OCI-LY3 (cell line): ENCODE results near the gene DNAJC8.

Experiments used
- H2AFZ ChIP-seq: fragments of 200-600, 300-600 bp; shearing (Covaris generic); 2 replicates; pipeline ENCODE4 v1.6.0; 2014; ENCODE audit warnings: antibody characterized with exemption, low read depth, low read length
- H3K27ac ChIP-seq: fragments of 200-600, 300-600 bp; sonication (generic); 2 replicates; pipeline ENCODE4 v1.5.1; 2014; ENCODE audit warnings: mild to moderate bottlenecking, low read length, moderate library complexity, mixed read lengths
- H3K27me3 ChIP-seq: fragments of 200-600, 300-600 bp; sonication (generic); 2 replicates; pipeline ENCODE4 v1.6.1; 2014; ENCODE audit warnings: low read depth, low read length, mixed read lengths
- H3K36me3 ChIP-seq: fragments of 200-600, 300-600 bp; sonication (generic); replicated peaks from 2 replicates; pipeline ENCODE3; 2014; ENCODE audit warnings: low read depth, low read length, mixed read lengths
- H3K4me1 ChIP-seq: fragments of 300-600, 200-600 bp; sonication (generic); 2 replicates; pipeline ENCODE4 v1.6.1; 2014; ENCODE audit warnings: low read length, mixed read lengths
- H3K4me2 ChIP-seq: fragments of 200-600, 300-600 bp; sonication (generic); 2 replicates; pipeline ENCODE4 v1.6.1; 2014; ENCODE audit warnings: low read length, mixed read lengths
- H3K4me3 ChIP-seq: fragments of 300-600, 200-600 bp; sonication (generic); 2 replicates; pipeline ENCODE4 v1.5.1; 2014; ENCODE audit warnings: antibody characterized with exemption, mild to moderate bottlenecking, low read length, moderate library complexity
- H3K79me2 ChIP-seq: fragments of 300-600, 200-600 bp; shearing (Covaris generic); 2 replicates; pipeline ENCODE4 v1.6.1; 2014; ENCODE audit warnings: mild to moderate bottlenecking, low read length, mixed read lengths
- H3K9ac ChIP-seq: fragments of 300-600, 200-600 bp; shearing (Covaris generic); 2 replicates; pipeline ENCODE4 v1.6.0; 2014; ENCODE audit warnings: mild to moderate bottlenecking, low read length, moderate library complexity
- H3K9me3 ChIP-seq: fragments of 200-600, 300-600 bp; shearing (Covaris generic); 2 replicates; pipeline ENCODE4 v1.6.1; 2014; ENCODE audit warnings: low read length, mixed read lengths; ENCODE audit not compliant: insufficient read depth
- H4K20me1 ChIP-seq: fragments of 200-600, 300-600 bp; sonication (generic); 2 replicates; pipeline ENCODE4 v1.6.1; 2016; ENCODE audit warnings: low read length, mixed read lengths; ENCODE audit not compliant: insufficient read depth
- EZH2phosphoT487 ChIP-seq: fragments of 200-600 bp; shearing (Covaris generic); IDR thresholded peaks from 2 replicates; pipeline ENCODE4 v1.6.1; 2018; ENCODE audit warnings: antibody characterized with exemption, mixed run types, low read depth
- TF ChIP-seq, protein P1 (sequence below): fragments of 200-600, 300-600 bp; sonication (generic); IDR thresholded peaks from 2 replicates; pipeline ENCODE4 v1.5.1; 2014; ENCODE audit warnings: antibody characterized with exemption, low read length, low read depth

DNAJC8 gene

DNA sequence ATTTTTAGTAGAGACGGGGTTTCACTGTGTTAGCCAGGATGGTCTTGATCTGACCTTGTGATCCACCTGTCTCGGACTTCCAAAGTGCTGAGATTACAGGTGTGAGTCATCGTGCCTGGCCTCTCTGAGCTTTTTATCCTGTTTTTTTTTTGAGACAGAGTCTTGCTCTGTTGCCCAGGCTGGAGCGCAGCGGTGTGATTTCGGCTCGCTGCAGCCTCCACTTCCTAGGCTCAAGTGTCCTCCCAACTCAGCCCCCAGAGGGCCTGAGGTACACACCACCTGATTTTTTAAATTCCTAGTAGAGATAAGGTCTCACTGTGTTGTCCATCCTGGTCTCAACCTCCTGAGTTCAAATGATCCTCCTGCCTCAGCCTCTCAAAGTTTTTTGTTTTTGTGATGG is 46.9 kb upstream of the DNAJC8 start:
- H2AFZ ChIP-seq: no peak overlapping the region
- no peaks in the 10 kb centered on the region for H3K36me3 ChIP-seq
- no peaks in the 10 kb centered on the region for H3K79me2 ChIP-seq
- H3K27me3 ChIP-seq: no peaks in the 10 kb centered on the region
- TF ChIP-seq, protein P1, sequence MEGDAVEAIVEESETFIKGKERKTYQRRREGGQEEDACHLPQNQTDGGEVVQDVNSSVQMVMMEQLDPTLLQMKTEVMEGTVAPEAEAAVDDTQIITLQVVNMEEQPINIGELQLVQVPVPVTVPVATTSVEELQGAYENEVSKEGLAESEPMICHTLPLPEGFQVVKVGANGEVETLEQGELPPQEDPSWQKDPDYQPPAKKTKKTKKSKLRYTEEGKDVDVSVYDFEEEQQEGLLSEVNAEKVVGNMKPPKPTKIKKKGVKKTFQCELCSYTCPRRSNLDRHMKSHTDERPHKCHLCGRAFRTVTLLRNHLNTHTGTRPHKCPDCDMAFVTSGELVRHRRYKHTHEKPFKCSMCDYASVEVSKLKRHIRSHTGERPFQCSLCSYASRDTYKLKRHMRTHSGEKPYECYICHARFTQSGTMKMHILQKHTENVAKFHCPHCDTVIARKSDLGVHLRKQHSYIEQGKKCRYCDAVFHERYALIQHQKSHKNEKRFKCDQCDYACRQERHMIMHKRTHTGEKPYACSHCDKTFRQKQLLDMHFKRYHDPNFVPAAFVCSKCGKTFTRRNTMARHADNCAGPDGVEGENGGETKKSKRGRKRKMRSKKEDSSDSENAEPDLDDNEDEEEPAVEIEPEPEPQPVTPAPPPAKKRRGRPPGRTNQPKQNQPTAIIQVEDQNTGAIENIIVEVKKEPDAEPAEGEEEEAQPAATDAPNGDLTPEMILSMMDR: no peak
- no peak for TF ChIP-seq EZH2phosphoT487
- no peak overlapping the region for H3K4me2 ChIP-seq
- no peak overlapping the region for H3K9ac ChIP-seq
- no peak overlapping the region for H3K4me3 ChIP-seq
- H3K9me3 ChIP-seq: no peaks in the 10 kb centered on the region
- H3K27ac ChIP-seq: no peak overlapping the region
- H4K20me1 ChIP-seq: no peaks in the 10 kb centered on the region
- peaks cover 7% of the 10 kb centered on the region; the same call in 1 of the 2 replicates for H3K4me1 ChIP-seq

DNA sequence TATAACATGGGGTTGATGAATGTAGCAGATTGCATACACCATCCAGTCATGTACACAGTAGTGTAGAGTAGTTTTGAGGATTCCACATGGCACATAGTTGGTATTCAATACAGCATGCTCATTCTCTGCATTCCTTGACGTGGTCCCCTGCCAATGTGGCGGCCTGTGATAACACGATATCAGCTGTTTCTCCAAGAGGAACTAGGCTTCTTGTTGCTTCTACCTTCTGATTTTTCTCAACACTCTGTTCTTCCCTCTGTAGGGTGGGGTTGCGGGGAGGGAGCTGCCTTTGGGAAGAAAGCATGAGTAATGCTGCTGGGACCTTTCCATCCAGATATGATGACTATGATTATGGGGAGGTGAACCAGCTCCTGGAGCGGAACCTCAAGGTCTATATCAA is 45.9 kb upstream of the DNAJC8 start:
- H3K79me2 ChIP-seq: no peaks in the 10 kb centered on the region
- H3K27ac ChIP-seq: no peak overlapping the region
- peaks cover 7% of the 10 kb centered on the region; the same call in 1 of the 2 replicates for H3K4me1 ChIP-seq
- no peak for TF ChIP-seq EZH2phosphoT487
- TF ChIP-seq, protein P1: no peak
- H3K4me2 ChIP-seq: no peak overlapping the region
- H4K20me1 ChIP-seq: no peaks in the 10 kb centered on the region
- no peak overlapping the region for H2AFZ ChIP-seq
- no peak overlapping the region for H3K9ac ChIP-seq
- no peak overlapping the region for H3K4me3 ChIP-seq
- no peaks in the 10 kb centered on the region for H3K9me3 ChIP-seq
- no peaks in the 10 kb centered on the region for H3K36me3 ChIP-seq
- no peaks in the 10 kb centered on the region for H3K27me3 ChIP-seq

DNA sequence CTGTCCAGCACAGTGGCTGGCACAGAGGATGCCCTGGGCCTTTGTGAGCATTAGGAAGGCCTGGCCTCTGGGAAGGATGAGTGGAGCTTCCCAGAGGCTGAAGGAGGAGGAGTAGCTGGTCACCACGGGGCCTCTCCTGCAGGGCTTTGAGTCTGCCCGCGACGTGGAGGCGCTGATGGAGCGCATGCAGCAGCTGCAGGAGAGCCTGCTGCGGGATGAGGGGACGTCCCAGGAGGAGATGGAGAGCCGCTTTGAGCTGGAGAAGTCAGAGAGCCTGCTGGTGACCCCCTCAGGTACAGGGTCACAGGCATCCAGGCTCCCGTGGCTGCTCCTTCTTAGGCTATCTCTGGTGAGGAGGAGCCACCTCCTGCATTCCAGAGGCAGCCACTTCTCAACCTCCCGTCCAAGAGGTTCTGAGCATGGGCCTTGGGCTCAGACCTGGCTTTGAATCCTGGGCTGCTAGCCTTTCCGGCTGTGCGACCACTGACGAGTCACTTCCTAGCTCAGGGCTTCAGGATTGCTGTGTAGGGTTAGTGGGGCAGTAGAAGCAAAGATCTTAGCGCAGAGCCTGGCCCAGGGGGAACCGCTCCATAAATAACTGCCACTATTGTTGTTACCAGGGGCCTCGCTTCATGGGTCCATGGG is 40.5 kb upstream of the DNAJC8 start:
- no peak overlapping the region for H3K4me3 ChIP-seq
- no peaks in the 10 kb centered on the region for H3K27me3 ChIP-seq
- no peak overlapping the region for H3K4me2 ChIP-seq
- no peak overlapping the region for H3K27ac ChIP-seq
- no peaks in the 10 kb centered on the region for H4K20me1 ChIP-seq
- no peak overlapping the region for H2AFZ ChIP-seq
- H3K4me1 ChIP-seq: no peaks in the 10 kb centered on the region
- H3K9ac ChIP-seq: no peak overlapping the region
- TF ChIP-seq, protein P1: no peak
- no peak for TF ChIP-seq EZH2phosphoT487
- H3K79me2 ChIP-seq: no peaks in the 10 kb centered on the region
- no peaks in the 10 kb centered on the region for H3K9me3 ChIP-seq
- no peaks in the 10 kb centered on the region for H3K36me3 ChIP-seq

DNA sequence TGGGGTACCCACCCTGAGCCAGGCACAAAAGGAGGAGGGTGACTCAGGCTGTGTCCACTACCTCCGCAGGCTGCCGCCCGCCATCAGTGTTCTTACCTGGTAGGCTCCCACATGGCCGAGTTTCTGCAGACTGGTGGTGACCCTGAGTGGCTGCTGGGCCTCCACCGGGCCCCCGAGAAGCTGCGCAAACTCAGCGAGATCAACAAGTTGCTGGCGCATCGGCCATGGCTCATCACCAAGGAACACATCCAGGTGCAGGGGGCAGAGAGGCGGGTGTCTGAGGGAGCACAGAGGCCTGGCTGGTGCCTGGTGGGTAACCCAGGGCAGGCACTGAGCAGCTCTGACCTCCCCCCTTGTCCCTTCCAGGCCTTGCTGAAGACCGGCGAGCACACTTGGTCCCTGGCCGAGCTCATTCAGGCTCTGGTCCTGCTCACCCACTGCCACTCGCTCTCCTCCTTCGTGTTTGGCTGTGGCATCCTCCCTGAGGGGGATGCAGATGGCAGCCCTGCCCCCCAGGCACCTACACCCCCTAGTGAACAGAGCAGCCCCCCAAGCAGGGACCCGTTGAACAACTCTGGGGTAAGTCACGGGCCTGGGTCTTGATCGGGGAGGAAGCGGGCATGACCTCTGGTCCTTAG is 39.5 kb upstream of the DNAJC8 start:
- 0 out of 2 replicates have a peak, but pooled peaks cover 5% of the 10 kb centered on the region for H4K20me1 ChIP-seq
- no peaks in the 10 kb centered on the region for H3K36me3 ChIP-seq
- no peak overlapping the region for H3K27ac ChIP-seq
- TF ChIP-seq EZH2phosphoT487: no peak
- TF ChIP-seq, protein P1: no peak
- H3K9me3 ChIP-seq: no peaks in the 10 kb centered on the region
- no peak overlapping the region for H3K9ac ChIP-seq
- H3K4me2 ChIP-seq: no peak overlapping the region
- H3K79me2 ChIP-seq: peaks cover under 1% of the 10 kb centered on the region; the same call in 1 of the 2 replicates
- H3K4me1 ChIP-seq: no peaks in the 10 kb centered on the region
- no peaks in the 10 kb centered on the region for H3K27me3 ChIP-seq
- no peak overlapping the region for H2AFZ ChIP-seq
- no peak overlapping the region for H3K4me3 ChIP-seq
